Upper lobe of left lung (tissue), 4 donors: ENCODE measurements around the gene SCRN3.

ENCODE experiments used
- CTCF ChIP-seq, 6 experiments: fragments of 450-650 bp in 4 of 6; fragments of 200-600 bp in 2 of 6; sonication (generic) in 2 of 6; IDR thresholded peaks; one replicate each; pipeline ENCODE4 v1.5.1; 2016 to 2019; ENCODE audit warnings: antibody characterized with exemption in 6 of 6
- EP300 ChIP-seq, 4 donors: sonication (generic); formaldehyde crosslinking; IDR thresholded peaks; one replicate each; pipeline ENCODE4 v1.5.1; 2017; ENCODE audit warnings: antibody characterized with exemption in 4 of 4, control low read depth in 2 of 4
- POLR2AphosphoS5 ChIP-seq, 2 donors: sonication (generic); formaldehyde crosslinking; IDR thresholded peaks; one replicate each; pipeline ENCODE4 v1.5.1; 2017; ENCODE audit warnings: antibody characterized with exemption in 2 of 2

- TF ChIP-seq POLR2AphosphoS5 (IDR thresholded peaks at IDR 0.05), result no peak
- no peak for TF ChIP-seq CTCF (IDR thresholded peaks at IDR 0.05)
- TF ChIP-seq EP300 (IDR thresholded peaks at IDR 0.05), result no peak
Measured at GRCh38 chr2:174445248-174445647, 49.7 kb downstream of the SCRN3 start.
